ENCODE data around the gene RGL2. TPM values are rescaled to one million over a fixed set of nuclear protein-coding genes. Genes with fewer than 3 reads are reported as not detected.

The RGL2 gene
- total and polyA plus RNA-seq, 2 of the 13 experiments (the other 11 are each of a cell fraction or from before 2014, with no cell fraction given) = 22.9 to 47.4 TPM

DNA sequence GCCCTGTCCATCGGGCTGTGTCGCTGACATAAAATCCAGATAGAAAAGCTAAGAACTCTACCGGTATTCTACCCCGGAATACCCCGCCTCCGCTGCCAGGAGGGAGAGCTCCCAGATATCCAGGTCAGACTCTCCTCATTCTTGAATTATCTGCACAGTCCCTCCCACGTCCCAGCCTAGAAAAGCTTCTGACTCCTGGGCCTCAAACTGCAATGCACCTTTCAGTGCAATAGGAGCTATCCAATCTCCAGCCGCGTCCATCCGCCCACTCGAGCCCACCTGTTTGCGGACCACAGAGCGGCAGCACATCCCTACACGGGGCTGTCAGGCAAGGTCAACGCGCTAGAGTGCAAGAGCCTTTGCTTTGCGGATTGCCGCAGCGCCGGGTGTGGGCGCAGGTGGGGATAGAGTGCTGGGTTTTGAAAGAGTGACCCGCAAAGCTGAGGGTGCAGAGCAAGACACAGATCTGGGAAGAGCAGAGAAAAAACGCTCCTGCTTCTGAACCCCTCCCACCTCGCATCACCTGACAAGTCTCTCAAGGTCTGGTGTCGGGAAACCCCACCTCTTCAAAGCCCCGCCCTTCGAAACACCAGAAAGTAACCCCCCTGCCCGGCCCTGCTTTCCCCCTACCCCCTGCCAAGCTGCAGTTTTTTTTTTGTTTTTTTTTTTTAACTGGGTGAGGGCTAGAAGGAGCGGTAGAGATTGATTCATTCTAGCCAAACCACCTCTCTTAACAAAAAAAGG lies 13.8 kb upstream of the RGL2 start (continued):
- TF ChIP-seq, protein P1, sequence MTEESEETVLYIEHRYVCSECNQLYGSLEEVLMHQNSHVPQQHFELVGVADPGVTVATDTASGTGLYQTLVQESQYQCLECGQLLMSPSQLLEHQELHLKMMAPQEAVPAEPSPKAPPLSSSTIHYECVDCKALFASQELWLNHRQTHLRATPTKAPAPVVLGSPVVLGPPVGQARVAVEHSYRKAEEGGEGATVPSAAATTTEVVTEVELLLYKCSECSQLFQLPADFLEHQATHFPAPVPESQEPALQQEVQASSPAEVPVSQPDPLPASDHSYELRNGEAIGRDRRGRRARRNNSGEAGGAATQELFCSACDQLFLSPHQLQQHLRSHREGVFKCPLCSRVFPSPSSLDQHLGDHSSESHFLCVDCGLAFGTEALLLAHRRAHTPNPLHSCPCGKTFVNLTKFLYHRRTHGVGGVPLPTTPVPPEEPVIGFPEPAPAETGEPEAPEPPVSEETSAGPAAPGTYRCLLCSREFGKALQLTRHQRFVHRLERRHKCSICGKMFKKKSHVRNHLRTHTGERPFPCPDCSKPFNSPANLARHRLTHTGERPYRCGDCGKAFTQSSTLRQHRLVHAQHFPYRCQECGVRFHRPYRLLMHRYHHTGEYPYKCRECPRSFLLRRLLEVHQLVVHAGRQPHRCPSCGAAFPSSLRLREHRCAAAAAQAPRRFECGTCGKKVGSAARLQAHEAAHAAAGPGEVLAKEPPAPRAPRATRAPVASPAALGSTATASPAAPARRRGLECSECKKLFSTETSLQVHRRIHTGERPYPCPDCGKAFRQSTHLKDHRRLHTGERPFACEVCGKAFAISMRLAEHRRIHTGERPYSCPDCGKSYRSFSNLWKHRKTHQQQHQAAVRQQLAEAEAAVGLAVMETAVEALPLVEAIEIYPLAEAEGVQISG (CRISPR knock-in tag; IDR thresholded peaks at IDR 0.05) = peak; percentile 77
- TF ChIP-seq, protein P2, sequence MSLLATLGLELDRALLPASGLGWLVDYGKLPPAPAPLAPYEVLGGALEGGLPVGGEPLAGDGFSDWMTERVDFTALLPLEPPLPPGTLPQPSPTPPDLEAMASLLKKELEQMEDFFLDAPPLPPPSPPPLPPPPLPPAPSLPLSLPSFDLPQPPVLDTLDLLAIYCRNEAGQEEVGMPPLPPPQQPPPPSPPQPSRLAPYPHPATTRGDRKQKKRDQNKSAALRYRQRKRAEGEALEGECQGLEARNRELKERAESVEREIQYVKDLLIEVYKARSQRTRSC (CRISPR knock-in tag; IDR thresholded peaks at IDR 0.05; ENCODE audit: low read depth) = 0 out of 2 replicates have a peak, but pooled peaks have one; percentile 11
- TF ChIP-seq, protein P3, sequence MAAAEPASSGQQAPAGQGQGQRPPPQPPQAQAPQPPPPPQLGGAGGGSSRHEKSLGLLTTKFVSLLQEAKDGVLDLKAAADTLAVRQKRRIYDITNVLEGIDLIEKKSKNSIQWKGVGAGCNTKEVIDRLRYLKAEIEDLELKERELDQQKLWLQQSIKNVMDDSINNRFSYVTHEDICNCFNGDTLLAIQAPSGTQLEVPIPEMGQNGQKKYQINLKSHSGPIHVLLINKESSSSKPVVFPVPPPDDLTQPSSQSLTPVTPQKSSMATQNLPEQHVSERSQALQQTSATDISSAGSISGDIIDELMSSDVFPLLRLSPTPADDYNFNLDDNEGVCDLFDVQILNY (CRISPR knock-in tag; conservative IDR thresholded peaks at IDR 0.05) = 0 out of 2 replicates have a peak, but pooled peaks have one; percentile 21
- TF ChIP-seq, protein P4, sequence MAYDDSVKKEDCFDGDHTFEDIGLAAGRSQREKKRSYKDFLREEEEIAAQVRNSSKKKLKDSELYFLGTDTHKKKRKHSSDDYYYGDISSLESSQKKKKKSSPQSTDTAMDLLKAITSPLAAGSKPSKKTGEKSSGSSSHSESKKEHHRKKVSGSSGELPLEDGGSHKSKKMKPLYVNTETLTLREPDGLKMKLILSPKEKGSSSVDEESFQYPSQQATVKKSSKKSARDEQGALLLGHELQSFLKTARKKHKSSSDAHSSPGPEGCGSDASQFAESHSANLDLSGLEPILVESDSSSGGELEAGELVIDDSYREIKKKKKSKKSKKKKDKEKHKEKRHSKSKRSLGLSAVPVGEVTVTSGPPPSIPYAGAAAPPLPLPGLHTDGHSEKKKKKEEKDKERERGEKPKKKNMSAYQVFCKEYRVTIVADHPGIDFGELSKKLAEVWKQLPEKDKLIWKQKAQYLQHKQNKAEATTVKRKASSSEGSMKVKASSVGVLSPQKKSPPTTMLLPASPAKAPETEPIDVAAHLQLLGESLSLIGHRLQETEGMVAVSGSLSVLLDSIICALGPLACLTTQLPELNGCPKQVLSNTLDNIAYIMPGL (CRISPR knock-in tag; IDR thresholded peaks at IDR 0.05; ENCODE audit: borderline replicate concordance in 1 of 2, low read depth in 1 of 2) = peak; percentile 48 to 59; a peak in 3 of 4 replicates
- TF ChIP-seq NONO (IDR thresholded peaks at IDR 0.05) = no peak
- no peak; the same call in 1 of the 2 replicates for TF ChIP-seq NONO (CRISPR knock-in tag; conservative IDR thresholded peaks at IDR 0.05)
- TF ChIP-seq NCOR1 (IDR thresholded peaks at IDR 0.05; ENCODE audit: borderline replicate concordance, low read length) = peak; percentile 48
- TF ChIP-seq, protein P5, sequence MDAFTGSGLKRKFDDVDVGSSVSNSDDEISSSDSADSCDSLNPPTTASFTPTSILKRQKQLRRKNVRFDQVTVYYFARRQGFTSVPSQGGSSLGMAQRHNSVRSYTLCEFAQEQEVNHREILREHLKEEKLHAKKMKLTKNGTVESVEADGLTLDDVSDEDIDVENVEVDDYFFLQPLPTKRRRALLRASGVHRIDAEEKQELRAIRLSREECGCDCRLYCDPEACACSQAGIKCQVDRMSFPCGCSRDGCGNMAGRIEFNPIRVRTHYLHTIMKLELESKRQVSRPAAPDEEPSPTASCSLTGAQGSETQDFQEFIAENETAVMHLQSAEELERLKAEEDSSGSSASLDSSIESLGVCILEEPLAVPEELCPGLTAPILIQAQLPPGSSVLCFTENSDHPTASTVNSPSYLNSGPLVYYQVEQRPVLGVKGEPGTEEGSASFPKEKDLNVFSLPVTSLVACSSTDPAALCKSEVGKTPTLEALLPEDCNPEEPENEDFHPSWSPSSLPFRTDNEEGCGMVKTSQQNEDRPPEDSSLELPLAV (CRISPR knock-in tag; conservative IDR thresholded peaks at IDR 0.05; ENCODE audit: low read depth) = no peak
- no peak for TF ChIP-seq MED13 (CRISPR knock-in tag; IDR thresholded peaks at IDR 0.05)
- no peak for TF ChIP-seq EEA1 (CRISPR knock-in tag; IDR thresholded peaks at IDR 0.05; ENCODE audit: borderline replicate concordance)
- TF ChIP-seq, protein P6, sequence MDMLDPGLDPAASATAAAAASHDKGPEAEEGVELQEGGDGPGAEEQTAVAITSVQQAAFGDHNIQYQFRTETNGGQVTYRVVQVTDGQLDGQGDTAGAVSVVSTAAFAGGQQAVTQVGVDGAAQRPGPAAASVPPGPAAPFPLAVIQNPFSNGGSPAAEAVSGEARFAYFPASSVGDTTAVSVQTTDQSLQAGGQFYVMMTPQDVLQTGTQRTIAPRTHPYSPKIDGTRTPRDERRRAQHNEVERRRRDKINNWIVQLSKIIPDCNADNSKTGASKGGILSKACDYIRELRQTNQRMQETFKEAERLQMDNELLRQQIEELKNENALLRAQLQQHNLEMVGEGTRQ (IDR thresholded peaks at IDR 0.05; ENCODE audit: low read depth, low read length) = peak; percentile 63
- TF ChIP-seq, protein P6 (CRISPR knock-in tag; IDR thresholded peaks at IDR 0.05; ENCODE audit: borderline replicate concordance) = peak; percentile 76; the same call in 1 of the 2 replicates
- TF ChIP-seq TCF7L2 (IDR thresholded peaks at IDR 0.05; ENCODE audit: low read depth, low read length) = no peak
- no peak for TF ChIP-seq HNRNPH1 (optimal IDR thresholded peaks at IDR 0.05; ENCODE audit: low read depth, low read length)
- TF ChIP-seq, protein P7, sequence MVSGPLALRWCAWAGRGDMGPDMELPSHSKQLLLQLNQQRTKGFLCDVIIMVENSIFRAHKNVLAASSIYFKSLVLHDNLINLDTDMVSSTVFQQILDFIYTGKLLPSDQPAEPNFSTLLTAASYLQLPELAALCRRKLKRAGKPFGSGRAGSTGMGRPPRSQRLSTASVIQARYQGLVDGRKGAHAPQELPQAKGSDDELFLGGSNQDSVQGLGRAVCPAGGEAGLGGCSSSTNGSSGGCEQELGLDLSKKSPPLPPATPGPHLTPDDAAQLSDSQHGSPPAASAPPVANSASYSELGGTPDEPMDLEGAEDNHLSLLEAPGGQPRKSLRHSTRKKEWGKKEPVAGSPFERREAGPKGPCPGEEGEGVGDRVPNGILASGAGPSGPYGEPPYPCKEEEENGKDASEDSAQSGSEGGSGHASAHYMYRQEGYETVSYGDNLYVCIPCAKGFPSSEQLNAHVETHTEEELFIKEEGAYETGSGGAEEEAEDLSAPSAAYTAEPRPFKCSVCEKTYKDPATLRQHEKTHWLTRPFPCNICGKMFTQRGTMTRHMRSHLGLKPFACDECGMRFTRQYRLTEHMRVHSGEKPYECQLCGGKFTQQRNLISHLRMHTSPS (CRISPR knock-in tag; IDR thresholded peaks at IDR 0.05; ENCODE audit: low read depth) = peak; percentile 37; the same call in 1 of the 2 replicates

All from HepG2 (cell line).